ENCODE data around the gene DPP8.

DNA sequence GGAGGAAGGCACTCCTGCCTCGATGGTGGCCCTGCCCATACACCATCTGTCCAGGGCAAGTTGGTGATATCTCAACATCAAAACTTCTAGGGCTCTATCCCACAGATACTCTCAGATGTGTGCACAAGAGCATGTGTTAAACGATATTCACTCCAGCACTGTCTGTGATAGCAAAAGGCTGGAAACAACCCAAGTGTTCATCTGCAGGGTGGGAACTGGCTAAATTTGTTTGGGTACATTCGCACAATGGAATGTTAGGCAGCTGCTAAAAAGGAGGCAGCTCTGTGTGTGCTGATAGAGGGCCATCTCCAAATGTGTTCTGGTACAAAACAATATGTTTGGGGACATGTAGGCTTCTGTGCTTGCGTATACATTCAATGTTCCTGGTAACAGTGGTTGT is 114.5 kb downstream of the DPP8 start:
- TF ChIP-seq, protein P1, sequence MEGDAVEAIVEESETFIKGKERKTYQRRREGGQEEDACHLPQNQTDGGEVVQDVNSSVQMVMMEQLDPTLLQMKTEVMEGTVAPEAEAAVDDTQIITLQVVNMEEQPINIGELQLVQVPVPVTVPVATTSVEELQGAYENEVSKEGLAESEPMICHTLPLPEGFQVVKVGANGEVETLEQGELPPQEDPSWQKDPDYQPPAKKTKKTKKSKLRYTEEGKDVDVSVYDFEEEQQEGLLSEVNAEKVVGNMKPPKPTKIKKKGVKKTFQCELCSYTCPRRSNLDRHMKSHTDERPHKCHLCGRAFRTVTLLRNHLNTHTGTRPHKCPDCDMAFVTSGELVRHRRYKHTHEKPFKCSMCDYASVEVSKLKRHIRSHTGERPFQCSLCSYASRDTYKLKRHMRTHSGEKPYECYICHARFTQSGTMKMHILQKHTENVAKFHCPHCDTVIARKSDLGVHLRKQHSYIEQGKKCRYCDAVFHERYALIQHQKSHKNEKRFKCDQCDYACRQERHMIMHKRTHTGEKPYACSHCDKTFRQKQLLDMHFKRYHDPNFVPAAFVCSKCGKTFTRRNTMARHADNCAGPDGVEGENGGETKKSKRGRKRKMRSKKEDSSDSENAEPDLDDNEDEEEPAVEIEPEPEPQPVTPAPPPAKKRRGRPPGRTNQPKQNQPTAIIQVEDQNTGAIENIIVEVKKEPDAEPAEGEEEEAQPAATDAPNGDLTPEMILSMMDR (IDR thresholded peaks at IDR 0.05): no peak
- TF ChIP-seq EP300 (IDR thresholded peaks at IDR 0.05): no peak
- no peak for TF ChIP-seq POLR2A (IDR thresholded peaks at IDR 0.05)
